ENCODE results near the gene TRIM54.

The TRIM54 gene, protein sequence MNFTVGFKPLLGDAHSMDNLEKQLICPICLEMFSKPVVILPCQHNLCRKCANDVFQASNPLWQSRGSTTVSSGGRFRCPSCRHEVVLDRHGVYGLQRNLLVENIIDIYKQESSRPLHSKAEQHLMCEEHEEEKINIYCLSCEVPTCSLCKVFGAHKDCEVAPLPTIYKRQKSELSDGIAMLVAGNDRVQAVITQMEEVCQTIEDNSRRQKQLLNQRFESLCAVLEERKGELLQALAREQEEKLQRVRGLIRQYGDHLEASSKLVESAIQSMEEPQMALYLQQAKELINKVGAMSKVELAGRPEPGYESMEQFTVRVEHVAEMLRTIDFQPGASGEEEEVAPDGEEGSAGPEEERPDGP
- total RNA-seq: 0 to 0.42 (median 0.19) reads per million in 3 experiments

DNA sequence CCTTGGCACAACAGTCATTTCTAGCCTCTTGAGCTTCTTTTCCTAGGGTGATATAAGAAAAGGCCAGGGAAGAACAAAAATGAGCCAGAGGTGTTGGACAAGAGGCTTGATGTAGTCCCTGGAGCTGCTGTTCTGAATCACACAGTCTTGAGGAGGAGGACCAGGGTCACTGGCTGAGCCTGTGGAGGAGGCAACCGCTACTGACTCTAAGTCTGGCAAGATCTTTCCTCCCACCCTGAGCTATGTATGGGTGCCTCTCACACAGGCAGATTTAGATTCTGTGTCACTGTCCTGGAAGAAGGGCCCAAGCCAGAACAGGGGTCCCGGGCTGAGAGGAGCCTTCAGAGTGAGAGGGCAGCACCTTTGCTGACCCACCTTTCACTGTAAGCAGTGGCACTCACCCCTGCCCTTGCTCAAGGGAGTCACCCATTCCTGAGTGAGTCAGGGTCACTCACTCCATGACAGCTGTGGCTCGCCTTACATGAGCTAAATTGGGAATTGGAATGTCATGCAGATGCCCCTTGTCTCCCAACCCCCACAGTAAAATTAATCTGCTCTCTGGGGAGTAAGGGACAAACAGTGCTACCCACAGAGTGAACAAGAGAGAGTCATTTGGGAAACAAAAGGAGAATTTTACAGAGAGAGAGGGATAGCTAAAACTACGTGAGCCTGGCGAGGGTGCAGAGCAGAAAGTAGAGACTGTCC, at the start of gene TRIM54:
TRIM54 (plus strand) TSS at position 575 of the 705 bp plus-strand sequence. CDS start 303 bp downstream, outside the sequence.
- no peak for DNase-seq

DNA sequence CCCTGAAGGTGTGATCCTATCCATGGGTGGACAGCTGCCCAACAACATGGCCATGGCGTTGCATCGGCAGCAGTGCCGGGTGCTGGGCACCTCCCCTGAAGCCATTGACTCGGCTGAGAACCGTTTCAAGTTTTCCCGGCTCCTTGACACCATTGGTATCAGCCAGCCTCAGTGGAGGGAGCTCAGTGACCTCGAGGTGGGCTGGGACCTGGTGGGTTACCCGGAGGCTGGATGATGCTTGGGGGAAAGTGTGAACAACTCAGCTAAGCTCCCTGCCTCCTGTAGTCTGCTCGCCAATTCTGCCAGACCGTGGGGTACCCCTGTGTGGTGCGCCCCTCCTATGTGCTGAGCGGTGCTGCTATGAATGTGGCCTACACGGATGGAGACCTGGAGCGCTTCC, 48.9 kb upstream of the TRIM54 start:
- DNase-seq: no peak

DNA sequence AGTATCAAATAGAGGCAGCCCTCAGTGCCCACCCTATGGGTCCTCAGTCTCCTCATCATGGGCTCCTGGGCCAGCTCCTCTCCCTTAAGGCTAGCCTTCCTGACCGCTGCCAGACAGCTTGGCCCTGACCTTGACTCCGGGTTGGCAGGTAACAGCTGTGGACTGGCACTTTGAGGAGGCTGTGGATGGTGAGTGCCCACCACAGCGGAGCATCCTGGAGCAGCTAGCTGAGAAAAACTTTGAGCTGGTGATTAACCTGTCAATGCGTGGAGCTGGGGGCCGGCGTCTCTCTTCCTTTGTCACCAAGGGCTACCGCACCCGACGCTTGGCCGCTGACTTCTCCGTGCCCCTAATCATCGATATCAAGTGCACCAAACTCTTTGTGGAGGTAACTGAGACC, 46.1 kb upstream of the TRIM54 start:
- no peak for DNase-seq

DNA sequence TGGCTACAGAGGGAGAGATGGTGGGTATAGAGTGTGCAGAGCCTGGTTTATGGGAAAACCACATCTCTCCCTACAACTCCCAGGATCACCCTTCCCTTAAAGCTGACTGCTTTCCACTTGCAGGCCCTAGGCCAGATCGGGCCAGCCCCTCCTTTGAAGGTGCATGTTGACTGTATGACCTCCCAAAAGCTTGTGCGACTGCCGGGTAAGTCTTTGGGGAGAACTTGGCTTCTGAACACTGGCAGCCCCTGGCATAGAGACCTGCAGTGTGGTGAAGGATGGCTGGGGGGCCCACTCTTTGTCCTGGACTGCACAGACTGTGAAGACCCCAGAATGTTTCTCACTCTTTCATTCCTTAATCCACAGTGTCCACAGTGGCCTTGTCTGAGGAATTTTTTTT, 45.6 kb upstream of the TRIM54 start:
- DNase-seq: no peak

DNA sequence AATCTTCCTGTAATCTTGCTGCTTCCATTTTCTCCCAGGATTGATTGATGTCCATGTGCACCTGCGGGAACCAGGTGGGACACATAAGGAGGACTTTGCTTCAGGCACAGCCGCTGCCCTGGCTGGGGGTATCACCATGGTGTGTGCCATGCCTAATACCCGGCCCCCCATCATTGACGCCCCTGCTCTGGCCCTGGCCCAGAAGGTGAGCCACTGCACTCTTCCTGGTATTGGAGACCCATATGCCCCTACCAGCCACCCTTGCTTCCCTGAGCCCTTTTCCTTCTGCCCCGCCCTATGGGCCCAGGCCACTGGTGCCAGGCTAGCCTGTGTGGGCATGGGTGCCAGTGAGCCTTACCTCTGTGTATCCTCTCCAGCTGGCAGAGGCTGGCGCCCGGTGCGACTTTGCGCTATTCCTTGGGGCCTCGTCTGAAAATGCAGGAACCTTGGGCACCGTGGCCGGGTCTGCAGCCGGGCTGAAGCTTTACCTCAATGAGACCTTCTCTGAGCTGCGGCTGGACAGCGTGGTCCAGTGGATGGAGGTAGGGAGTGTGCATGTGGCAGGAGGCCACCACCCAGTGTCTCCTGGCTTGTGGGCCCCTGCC, 44.8 kb upstream of the TRIM54 start:
- DNase-seq: no peak

DNA sequence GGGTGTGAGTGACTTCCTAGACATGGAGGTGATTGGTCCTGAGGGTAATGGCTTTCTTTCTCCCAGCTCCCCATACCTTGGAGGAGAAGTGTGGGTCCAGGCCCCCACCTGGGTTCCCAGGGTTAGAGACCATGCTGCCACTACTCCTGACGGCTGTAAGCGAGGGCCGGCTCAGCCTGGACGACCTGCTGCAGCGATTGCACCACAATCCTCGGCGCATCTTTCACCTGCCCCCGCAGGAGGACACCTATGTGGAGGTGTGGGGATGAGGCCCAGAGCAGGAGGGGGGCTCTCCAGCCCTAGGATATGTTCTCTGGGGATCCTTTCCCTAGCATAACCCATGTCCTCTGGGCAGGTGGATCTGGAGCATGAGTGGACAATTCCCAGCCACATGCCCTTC, 43.3 kb upstream of the TRIM54 start:
- no peak for DNase-seq

DNA sequence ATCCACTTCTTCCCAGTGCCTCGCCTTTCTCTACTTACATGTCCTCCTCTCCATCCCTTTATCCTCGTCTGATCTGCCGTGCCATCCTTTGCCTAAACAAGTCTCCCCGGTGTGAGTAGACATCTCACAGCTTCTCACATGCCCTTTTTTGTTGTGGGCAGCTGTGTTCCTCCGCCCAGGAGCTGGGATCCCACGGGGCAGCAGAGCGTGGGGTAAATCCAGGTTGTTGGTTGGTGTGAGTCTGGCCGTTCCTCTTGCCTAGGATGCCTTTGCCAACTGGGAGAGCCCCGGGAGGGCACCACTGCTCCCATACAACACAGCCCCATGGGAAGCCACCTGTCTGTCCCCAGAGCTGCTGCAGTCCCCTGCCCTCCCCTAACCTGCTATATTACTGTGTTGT, 41.8 kb upstream of the TRIM54 start:
- DNase-seq: no peak

DNA sequence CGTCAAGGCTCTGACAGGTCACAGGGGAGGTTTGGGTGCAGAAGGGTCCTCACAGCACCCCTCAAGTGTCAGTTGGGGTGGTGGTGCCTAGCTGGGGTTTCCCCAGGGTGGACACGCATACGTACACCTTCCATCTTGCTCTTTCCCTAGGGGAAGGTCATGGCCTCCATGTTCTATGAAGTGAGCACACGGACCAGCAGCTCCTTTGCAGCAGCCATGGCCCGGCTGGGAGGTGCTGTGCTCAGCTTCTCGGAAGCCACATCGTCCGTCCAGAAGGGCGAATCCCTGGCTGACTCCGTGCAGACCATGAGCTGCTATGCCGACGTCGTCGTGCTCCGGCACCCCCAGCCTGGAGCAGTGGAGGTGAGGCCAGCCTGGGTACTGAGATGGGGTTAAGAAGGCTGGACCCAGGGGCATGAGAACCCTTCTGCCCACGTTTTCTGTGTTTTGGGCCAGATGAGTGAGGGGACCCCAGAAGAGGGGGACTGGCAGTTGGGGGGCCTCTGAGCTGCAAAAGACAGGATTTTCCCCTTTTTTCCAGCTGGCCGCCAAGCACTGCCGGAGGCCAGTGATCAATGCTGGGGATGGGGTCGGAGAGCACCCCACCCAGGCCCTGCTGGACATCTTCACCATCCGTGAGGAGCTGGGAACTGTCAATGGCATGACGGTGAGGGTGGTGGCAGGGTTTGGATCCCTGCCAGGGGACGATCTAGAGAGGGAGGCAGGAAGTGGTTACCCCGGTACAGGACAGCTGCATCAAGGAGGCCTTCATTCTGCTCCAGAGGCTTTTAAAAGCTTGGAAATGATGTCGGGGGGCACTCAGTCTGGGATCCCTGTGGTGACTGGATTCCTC, 40.2 kb upstream of the TRIM54 start:
- no peak for DNase-seq

DNA sequence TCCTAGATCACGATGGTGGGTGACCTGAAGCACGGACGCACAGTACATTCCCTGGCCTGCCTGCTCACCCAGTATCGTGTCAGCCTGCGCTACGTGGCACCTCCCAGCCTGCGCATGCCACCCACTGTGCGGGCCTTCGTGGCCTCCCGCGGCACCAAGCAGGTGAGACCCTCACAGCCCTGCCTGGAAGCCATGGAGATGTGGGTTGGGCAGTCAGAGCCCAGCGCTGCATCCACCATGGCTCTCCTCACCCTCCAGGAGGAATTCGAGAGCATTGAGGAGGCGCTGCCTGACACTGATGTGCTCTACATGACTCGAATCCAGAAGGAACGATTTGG, 39.6 kb upstream of the TRIM54 start:
- DNase-seq: no peak

DNA sequence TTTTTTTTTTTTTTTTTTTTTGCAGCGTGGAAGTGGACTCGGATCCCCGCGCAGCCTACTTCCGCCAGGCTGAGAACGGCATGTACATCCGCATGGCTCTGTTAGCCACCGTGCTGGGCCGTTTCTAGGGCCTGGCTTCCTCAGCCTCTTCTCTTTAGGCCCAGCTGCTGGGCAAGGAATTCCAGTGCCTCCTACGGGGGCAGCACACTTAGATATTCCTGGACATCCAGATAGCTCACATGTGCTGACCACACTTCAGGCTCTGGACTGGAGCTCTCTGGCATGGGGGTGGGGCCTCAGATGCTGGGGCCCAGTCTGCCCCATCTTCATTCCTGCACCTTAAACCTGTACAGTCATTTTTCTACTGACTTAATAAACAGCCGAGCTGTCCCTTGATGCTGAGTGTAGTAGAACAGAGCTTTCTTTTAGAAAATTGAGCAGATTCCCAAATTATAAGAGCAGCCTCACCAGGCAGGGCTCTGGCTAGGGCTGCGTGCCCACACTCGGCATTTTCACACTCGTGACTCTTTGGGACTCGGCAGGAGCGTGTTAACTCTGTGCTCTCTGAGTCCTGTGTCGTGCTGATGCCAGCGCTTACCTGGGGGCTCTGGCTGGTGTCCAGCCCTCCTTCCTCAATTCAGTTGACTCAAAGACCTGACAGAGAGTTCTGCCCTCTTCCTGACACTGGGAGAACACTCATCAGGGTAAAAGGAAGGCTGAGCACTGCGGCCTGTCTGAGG, 38.7 kb upstream of the TRIM54 start:
- DNase-seq: no peak

DNA sequence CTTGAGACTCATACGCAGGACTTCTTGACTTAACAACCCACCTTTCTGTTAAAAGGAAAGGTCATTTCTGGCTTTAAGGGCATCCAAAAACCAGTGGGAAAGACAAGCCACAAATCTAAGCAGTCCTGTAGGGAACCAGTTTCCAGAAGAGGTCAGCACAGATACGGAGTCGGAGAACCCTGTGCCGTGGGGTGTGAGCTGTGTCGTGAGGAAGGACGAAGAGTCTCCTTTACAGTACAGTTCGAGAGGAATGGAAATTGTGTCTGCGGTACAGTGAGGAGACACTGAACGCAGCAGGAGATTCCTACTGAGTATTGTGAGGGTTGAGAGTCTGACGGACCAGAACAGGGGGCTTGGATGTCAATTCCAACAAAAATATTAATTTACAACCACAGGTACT, 37.1 kb upstream of the TRIM54 start:
- no peak for DNase-seq

DNA sequence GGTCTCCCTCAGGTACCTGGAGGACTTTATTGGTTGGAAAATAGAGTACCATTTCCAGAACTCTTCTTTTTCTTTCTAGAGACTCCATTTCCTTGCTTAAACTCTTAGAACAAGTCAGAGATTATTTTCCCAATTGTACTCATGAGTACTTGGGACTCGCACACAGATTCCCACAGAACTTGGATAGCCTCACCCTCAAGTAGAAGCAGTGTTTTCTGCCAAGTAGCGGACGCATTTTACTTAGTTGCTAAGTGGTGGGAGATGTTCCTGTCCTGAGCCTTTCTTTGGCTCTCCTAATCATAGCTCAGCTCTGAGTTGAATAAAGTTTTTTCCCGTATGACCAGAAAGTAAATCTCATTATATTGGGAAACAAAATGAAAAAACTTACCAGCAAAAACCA, 36.6 kb upstream of the TRIM54 start:
- DNase-seq: no peak

DNA sequence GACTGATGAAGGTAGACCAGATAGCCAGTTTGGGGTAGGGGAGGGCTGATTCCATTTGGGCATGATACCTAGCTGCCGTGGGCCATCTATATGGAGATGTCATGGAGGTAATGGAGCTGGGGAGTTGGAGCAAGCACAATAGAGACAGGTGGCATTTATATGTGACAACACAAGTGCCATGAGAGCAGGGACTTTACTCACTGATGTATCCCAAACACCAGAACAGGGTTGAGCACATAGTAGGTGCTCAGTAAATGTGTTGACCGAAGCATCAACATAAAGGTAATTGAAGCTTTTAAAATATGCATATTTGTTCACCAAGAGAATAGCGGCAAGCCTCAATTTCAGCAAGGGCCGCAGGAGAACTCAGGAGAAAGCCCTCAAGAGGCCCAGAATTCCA, 34.3 kb upstream of the TRIM54 start:
- no peak for DNase-seq

DNA sequence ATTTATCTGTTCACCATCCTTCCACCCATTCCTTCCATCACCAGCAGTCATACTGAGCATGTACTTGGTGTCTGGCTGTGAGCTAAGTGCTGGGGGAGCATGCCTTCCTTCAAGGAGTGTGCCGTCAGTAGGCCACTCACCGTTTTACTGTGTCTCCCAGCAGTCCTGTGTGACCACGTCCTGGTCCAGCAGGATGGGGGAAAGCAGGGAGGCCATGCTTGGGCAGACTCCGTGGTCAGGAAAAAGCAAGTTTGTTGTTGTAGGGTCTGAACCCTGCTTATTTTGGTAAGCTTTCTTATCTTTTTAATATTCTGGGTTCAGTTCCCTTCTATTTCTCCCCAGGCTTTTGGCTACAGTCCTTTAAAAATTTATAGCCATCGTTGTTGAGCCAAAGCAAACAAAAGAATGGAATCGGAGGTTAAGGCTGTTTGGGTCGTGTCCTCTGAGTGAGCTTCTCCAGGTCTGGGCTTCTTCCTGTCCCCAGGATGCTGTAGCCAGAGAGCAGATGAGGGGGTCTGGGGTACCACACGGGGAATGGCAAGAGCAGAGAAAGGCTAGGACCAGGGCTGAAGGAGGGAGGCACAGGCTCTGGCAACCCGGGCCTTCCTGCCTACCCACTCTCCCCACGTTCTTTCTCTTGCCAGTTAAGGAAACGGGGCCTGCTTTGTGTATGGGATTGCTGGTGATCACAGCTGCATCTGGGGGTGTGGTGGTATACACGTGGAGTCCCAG, 32.9 kb upstream of the TRIM54 start:
- no peak for DNase-seq

DNA sequence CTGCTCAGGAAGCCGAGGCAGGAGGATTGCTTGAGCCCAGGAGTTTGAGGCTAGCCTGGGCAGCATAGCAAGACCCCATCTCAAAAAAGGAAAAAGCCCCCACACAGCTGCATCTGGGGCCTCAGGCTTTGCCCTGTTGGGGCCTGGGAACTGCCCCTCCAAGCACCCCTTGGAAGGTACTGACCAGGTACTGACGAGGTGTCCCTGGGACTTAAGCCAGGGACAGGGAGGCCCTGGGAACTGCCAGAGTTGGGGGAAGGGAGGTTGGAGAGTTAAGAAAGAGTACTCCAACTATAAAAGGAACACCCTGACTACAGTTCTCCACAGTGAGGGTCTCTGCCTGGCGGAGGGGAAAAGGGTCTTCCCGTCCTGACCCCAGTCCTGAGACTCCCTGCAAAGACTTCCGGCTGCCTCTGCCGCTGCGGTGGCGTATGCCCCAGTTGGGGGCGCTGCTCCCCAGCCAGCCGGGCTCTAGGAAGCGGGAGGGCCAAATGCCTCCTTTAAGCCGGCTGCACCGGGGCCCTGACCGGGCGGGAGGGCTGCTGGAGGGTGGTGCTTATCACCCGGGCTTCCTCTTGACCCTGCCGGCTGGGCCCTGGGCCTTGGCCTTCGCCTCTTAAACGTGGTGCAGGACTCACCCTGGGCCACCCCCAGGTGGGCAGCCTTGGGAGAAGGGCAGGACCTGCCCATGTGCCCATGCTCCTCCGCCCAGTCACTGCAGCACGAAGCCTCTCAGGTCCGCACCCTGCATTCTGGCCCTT, 32.2 kb upstream of the TRIM54 start:
- peak; percentile 29 for DNase-seq

DNA sequence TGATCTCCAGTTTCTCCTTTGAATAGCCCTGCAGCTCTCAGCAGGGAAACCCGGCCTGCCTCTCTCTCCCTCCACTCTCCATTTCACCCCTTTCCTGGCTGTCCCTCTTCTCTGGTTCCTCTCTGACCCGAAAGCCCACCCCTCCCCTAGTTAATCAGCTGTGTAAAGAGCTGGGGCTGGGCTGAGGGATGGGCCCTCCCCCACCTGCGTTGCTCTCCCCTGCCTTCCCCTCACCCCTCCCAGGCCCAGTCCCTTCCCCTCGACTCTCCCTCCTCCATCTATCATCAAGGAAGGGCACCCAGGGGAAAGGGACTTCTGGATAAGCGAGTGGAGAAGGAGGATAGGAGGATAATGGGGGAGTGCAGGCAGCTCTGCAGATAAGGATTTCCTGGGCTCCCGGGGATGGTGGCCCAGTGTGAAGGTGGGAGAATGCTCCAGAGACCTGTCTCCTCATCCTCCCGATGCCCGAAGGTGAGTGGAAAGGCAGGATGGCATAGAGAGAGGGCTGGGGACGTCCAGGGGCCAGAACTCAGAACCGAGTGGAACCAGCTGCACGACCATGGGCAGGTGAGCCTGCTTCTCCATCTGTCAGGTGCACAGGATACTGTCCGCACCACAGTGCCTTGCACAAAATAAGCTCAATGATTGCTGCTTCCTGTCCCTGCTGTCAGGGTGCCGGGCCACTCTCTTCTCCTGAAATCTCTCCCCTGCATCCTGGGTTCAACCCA, 31.4 kb upstream of the TRIM54 start:
- DNase-seq: no peak

DNA sequence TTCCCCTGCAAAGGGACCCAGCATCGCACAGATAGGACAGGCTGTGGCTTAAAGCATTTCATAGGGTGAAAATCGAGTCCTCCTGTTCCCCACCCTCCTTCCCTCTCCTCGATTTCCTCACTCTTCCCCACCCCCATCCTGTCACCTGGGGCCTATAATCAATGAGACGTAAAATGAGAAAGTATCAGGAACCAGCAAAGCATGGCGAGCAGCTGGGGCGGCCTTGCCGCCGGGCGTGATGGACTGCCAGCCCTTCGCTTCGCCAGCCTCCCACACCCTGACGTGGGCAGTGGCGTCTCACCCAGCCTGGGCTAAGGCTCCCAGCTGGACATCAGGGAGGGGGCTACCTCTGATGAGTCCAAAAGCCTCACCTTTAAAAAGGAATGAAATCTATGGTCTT, 30.5 kb upstream of the TRIM54 start:
- DNase-seq: no peak

DNA sequence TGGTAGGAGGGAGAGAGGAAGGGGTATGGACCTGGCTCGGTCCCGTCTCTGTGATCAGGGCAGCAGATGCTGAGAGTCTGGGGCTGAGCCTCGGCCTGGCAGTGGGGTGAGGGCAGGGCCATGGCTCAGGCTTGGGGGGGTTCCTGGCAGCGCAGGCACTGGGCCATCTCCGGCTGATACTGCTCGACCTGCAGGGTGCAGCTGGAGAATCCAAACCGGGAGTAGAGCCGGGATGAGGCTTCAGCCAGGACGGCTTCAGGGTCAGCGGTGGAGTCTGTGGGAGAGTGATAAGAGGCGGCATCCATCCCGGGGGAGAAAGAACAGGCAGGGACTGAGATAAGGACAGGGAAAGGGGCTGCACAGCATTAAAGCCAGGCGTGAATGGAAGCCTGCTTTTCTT, 27.0 kb upstream of the TRIM54 start:
- no peak for DNase-seq

DNA sequence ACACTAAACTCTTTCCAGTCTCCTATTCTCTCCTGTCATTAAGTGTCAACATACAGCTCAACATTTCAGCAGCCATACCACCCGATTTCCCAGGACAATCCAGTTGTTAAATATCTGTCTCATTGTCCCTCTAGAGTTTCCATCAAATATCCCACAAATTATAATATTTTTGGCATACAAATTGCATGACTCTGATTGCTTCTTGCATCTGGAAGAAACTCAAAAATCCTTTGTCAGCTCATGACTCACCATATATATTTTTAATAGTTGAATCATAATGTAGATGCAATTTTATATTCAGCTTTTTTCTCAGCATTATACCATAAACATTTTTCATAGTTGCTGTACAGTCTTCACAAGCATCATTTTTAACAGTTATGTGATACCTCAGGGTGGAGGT, 26.6 kb upstream of the TRIM54 start:
- DNase-seq: no peak

DNA sequence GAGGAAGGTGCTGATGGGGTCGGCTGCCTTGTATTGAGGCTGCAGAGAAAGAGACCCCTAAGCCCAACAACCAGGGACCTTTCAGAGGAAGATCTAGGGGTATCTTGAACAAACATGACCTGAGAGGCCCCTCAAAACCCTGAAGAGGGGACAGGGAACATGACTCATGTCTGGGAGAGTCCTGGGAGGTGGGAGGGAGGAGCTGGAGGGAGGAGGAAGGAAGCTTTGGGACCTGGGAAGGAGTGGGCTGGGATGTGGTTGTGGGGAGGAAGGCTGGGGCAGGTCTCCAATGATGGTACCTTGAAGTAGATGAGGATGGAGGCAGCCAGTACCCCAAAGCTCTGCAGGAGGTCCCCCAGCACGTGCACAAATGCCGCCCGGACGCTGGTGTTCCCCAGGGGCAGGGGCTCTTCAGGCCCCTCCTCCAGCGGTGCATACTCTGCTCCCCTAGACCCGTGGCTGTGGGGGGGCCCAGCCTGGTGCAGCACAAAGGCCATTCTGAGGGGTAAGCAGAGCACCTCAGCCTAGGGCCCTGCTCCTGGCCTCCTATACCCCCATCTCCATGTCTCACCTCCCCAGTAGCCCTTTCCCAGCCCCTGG, 25.3 kb upstream of the TRIM54 start:
- no peak for DNase-seq
